Embryonic facial prominence (tissue), 1 donor: Measurements from ENCODE around the gene PARD6G.

Experiments
- DNase-seq: peaks from one replicate; pipeline ENCODE4 v3.0.0-alpha.2; 2016; ENCODE audit errors: extremely low spot score

PARD6G gene

DNA sequence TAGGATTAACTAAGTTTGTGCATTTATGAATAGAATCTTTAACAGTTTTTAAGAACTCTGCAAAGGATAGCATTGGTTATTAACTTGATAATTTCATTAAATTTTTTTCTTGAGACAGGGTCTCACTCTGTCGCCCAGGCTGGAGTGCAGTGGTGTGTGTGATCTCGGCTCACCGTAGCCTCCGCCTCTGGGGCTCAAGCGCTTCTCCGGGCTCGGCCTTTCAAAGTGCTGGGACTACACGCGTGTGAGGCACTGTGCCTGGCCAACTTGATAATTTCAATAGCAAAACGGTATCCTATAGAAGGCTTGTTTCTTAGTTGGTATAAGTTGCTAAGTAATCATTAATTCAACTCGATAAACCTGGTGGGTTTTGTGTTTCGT is 100.3 kb downstream of the PARD6G start:
- no peak for DNase-seq

DNA sequence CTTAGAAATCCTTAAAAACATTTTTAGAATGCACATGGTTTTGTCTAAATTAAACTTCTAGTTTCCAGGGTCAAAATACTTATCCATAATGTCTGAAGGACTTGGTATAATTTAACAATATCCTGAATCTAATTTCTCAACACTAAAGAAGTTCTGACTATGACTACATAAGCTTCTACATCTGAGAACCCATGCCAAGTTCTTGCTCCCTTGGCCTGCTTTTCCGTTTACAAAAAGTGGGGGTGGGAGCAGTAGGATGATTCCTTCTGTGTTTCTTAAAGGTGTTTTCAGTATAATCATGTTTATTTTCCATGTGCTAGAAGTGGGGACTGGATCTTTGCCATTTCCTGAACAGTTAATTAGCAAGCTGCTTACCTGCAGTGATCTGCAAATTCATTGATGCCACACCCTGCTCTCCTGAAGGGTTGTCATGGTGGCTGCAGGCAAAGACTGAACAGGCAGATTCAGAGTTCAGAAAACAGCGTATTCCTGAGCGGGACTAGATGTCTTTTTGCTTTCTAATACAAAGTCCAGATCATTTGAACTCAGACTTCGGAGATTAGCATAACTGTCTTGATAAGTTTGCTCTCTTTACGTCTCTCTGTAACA is 102.0 kb downstream of the PARD6G start:
- no peak for DNase-seq

DNA sequence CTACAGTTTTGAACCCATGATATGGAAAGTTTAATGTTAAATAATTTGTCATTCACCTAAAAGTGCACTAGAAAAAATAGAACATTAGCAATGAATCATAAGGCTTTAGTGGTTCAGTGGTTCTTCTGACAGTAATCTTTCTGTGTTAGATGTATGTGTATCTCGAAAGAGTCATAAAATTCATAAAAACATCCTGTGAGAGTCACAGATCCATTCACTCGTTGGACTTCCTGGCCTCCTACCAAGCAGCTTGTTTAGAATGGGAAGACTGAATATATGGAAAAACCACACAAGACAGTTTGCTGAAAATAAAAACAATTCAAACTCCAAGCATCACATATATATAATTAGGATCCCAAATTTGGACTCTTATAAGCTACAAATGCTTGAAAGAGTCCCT is 103.4 kb downstream of the PARD6G start:
- no peak for DNase-seq

DNA sequence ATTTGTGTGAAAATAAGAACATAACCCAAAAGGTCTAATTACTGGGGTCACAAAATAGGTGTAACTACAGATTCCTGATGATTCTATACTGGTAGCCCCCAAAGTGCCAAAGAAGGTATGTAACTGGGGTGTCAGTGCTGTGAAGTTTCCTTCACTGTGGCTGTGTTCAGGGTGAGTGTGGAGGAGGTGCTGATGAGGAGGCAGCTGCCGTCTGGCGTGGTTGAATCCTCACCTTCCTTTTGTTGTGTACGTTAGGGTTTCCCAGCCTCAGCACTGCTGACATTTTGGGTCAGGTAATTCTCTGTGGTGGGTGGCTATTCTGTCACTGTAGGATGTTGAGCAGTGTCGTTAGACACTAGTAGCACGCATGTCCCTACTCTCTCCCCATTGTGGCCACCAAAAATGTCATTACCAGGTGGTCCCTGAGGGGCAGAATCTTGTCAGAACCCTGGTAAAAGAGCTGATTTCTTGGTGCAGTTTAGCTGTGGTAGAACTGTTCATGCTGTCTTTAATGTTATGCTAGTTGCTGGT is 106.8 kb downstream of the PARD6G start:
- no peak for DNase-seq

DNA sequence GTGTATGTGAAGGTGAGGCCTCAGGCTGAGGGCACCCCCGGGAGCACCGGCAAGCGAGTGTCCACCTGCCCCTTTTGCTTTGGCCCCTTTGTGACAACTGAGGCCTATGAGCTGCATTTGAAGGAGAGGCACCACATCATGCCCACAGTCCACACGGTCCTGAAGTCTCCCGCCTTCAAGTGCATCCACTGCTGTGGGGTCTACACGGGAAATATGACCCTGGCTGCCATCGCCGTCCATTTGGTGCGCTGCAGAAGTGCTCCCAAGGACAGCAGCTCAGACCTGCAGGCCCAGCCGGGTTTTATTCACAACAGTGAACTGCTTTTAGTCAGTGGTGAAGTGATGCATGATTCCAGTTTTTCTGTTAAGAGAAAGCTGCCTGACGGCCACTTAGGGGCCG is 109.3 kb downstream of the PARD6G start:
- no peak for DNase-seq

DNA sequence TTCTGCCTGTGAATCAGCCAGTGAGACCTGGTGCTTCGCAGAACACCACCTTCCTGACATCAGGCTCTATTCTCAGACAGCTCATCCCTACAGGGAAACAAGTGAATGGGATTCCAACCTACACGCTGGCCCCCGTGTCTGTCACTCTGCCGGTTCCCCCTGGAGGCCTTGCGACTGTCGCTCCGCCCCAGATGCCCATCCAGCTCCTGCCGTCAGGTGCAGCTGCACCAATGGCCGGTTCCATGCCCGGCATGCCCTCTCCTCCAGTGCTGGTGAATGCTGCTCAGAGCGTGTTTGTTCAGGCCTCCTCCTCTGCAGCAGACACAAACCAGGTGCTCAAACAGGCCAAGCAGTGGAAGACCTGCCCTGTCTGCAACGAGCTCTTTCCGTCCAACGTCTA is 110.2 kb downstream of the PARD6G start:
- DNase-seq, result no peak

DNA sequence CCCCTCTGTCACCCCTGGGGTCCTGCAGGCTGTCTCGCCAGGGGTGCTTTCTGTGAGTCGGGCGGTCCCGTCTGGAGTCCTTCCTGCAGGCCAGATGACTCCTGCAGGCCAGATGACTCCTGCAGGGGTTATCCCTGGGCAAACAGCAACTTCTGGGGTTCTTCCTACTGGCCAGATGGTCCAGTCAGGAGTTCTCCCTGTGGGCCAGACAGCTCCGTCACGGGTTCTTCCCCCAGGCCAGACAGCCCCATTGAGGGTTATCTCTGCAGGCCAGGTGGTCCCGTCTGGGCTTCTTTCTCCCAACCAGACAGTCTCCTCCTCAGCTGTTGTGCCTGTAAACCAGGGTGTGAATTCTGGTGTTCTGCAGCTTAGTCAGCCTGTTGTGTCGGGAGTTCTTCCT is 110.6 kb downstream of the PARD6G start:
- no peak for DNase-seq

DNA sequence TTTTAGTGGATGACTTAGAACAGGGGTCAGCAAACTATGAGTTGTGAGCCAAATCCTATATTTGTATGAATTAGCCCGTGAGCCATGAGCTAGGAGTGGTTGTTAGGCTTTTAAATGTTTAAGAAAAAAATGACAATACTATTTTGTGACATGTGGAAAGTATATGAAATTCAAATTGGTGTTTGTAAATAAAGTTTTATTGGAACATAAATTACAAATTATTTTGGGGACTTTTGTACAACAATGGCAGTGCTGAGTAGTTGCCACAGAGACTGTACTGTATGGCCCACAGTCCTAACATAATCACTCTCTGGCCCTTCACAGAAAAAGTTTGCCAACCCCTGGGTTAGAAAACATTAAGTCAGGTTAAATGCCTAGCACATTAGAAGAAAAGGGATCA is 112.2 kb downstream of the PARD6G start:
- DNase-seq, result no peak

DNA sequence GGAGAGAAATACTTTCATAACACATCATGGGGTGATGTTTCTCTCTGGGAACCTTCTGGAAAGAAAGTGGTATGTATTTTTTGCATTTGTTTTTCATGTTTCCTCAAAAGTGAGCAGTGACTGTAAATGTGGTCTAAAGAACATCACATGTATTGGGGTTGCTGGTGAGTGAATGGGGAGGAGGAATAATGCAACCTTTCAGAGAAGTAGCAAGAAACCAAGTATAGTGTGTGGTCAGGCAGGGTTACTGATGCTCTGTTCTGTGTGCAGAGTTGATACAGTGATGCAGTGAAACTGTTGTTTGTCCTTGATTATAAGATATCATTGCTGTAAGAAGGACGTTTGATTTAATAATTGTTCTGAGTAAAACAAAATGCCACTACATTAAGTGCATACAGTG is 114.2 kb downstream of the PARD6G start:
- DNase-seq, result no peak

DNA sequence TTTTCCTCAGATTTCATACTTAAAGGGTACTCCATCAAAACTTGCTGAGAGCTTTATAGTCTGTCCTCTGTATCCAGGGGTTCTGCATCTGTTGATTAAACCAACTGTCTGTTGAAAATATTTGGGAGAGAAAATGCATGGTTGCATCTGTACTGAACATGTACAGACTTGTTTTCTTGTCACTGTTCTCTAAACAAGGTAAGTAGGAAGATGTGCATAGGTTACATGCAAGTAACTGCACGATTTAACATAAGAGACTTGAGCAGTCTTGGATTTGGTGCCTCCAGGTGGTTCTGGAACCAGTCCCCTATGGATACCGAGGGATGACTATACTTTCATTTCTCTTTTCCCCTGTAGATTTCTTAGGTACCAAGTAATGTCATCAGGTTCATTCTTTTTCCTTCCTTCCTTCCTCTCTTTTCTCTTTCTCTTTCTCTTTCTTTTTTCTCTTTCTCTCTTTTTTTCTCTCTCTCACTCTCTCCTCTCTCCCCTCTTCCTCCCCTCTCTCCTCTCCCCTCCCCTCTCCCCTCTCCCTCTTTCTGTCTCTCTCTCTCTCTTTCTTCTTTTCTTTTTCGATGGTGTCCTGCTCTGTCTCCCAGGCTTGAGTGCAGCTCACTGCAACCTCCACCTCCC is 115.0 kb downstream of the PARD6G start:
- no peak for DNase-seq

DNA sequence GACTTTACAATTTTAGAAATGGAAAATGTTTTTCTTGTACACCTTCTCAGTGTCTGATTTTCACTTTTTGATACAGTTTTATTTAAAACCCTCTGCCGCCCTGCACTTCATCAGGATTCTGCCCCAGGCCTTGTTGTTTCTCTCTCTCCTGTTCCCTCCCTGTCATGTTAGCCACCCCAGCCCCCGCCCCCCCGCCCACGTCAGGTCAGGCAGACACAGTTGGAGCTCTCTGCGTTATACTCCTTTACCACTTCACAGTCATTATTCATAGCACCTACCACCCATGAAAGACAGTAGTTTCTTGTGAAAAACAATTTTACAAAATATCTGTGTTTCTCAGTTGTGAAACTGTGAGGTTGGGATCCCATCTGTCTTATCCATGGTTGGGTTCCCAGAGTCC is 116.8 kb downstream of the PARD6G start:
- no peak for DNase-seq

DNA sequence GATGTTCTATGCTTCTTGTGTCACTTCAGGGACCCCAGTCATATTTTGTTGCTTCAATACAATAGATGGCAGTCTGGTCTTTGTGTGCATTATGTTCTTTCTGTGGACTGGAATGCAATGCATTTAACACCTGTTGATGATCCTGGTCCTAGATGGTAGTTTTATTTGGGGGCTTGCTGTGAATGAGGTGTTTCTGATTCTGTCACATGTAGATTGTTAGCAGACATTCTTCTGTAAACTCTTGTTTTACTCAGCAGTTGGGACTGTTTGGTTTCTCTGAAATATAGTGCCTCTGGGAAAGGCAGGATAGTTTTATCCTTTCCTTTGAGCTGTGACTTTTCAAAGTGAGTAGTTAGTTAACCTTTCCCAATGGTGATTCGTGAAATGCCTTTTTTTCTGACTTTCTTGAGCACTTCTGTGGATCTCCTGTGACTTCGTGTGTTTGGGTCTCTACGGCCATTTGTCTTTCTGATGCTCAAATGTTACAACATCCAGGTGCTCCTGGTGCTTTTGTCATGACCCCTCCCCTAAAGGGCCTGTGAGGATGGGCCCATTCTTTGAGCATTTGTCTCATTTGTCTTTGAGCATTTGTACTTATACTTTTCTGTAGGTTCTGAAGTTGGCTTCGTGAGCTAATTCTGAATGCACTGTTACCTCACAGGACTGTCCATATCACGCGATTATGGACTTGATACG is 117.5 kb downstream of the PARD6G start:
- no peak for DNase-seq

DNA sequence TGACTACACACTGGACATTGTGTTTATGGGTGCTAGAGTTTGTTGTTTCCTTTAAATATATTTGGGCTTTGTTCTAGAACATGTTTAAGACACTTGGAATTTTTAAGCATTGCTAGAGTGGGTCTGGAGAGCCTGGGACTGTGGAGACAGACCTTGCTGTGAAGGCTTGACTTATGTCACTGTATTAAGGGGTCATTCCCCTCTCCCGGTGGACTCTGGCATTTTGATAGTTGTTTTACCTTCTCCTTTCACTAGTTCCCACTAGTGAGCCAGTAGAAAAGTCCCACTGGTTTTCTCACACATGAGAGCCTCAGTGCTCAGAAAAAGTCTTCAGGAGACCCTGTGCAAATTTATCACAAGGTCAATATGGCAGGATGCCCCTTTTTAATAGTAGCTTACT is 119.7 kb downstream of the PARD6G start:
- no peak for DNase-seq

DNA sequence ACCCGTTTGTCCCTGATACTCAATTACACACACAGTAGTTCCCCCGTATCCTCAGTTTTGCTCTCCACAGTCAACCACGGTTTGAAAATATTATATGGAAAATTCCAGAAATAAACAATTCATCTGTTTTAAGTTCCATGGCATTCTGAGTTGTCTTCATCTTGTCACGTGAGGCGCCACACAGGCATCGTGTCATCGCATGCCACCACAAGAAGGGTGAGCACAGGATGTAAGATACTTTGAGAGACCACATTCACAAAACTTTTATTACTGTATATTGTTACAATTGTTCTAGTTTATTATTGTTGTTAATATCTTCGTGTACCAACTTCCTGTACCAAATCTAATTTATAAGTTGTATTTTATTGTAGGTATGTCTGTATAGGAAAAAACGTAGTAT is 120.5 kb downstream of the PARD6G start:
- DNase-seq, result no peak

DNA sequence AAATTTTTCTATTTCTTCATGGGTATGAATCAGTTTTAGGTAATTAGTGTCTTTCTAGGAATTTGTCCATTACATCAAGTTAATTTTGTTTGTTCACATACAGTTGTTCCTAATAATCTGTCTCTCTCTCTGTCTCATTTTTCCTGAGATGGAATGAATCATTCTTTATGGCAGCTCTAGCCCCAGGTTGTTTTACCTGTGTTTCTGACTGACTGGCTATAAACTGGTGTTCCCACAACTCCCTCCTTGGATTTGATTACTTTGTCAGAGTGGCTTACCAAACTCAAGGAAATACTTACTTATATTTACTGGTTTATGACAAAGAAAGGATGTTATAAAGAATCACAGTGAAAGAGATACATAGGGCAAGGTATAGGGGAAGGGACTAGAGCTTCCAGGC is 123.2 kb downstream of the PARD6G start:
- no peak for DNase-seq

DNA sequence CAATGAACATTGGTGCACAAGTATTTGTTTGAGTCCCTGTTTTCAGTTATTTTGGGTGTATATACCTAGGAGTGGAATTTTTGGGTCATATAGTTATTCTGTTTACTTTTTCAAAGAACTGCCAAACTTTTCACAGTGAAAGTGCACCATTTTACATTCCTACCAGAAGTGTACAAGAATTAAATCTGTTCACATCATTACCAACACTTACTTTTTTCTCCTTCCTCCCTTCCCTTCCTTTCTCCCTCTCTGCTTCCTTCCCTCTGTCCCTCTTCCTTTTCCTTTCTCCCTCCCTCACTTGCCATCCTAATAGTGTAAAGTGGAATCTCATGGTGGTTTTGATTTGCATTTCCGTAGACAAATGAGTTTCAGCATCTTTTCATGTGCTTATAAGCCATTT is 126.4 kb downstream of the PARD6G start:
- no peak for DNase-seq

DNA sequence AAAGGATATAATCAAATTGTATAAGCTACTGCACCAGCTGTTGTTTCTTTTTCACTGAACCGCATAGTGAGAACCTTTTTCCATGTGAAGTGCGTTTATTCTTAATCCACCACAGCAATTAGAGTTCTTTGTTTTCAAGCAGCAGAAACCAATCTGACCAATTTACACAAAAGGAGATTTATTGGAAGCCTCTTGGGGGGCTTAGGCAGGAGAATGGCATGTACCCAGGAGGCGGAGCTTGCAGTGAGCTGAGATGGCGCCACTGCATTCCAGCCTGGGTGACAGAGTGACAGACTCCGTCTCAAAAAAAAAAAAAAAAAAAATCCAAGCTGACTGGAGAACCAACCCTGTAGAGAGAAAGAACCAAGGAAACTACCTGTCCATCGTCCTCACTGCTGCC is 128.2 kb downstream of the PARD6G start:
- DNase-seq, result no peak

DNA sequence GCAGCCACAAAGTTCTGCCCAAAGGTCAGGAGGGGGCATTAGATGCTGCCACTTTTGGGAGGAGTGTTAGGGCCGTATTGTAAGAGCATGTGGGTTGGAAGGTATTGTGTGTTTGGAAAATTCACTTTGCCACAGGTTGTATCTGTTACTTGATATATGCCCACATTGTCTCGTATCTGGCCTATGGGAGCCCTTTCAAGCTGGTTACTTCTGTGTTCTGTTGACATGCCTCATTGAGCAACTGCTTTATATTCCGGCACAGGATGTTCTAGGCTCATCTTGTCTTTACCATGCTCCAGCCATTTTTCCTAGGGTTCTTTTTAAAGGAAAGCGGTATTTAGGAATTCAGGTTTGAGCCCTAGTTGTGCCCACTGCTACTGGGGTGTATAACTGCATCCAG is 132.3 kb downstream of the PARD6G start:
- DNase-seq, result no peak

DNA sequence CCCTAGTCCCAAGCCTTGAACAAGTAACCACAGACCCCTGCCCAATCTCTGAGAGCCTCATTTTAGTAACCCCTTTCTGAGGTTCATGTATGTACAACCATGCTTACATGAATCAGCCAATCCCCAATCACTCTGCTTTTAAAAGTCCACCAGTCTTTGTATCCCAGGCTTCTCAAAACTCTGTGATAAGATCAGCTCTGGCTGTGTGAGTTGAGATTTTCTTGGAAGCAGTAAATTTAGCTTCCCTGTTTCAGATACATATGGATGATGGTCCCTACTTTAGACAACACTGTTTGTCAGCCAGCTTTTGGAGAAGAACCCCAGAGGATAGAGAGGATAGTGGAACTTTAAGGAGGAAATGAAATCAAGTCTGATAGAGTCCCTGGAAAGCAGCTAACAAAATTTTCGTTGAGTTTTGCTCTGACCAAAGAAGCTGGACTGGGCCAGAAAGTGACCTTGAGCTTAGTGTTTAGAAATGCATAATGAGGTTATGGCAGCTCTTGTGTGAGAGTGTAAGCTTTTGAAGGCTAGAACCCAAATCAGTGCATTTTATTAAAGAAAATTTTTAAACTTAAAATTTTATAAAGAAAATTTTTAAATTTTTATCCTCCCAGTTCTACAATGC is 134.6 kb downstream of the PARD6G start:
- no peak for DNase-seq

DNA sequence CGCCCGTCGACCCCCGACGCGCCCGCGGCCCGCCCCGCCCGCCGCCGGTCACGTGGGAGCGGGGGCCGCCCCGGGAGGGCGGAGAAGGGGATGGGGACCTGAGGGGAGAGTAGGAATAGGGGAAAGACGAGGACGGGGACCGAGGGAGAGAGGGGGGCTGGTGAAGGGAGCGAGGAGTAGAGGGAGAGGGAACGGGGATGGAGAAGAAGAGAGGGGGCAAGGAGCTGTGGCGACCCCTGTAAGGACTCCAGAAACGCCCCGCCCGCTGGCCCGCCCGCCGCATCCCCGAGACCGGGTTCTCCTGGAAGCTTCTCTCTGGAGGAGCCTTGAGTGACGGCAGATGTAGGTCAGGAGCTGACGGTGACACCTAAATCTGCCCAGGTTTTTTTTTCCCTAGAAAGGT is 137.6 kb downstream of the PARD6G start:
- no peak for DNase-seq

DNA sequence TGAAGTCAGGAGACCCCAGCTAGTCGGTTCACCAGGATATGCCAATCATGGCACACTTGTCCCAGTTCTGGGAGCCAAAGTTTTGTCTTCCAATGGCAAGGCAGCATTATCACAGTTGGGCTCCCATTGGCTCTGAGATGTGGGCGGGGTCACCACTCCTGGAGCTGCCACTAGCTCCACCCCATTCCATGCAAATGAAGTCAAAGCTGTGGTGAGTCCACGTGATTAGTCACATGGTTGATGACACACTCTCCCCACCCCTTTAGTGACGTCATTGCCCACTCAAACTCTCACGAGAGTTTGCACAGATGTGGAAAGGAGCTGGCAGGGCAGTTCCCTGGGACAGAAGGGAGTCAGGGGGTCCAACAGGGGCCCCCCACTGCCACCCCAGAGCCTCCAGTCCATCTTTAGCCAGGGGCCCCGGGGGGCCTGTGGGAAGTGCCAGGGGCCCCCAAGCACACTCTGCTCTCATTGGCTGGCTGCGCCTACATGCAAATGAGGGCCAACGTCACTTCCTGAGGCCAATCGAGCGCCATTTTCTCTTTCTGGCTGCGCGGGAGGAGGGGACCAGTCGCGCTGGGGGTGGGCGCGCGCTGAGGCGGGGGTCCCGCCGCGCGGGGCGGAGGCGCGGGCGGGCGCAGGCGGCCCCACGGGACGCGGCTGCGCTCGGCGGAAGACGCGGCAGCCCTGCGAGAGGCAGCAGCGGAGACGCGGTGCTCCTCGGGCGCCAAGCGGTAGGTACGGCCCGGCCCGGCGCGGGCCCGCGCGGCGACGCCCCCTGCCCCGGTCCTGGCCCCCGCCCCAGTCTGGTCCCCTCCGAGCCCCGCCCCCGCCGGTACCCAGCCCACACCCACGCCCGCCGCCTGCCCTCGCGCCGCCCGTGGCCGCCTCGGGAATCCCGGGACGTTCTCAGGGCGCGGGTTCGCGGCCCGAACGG is 138.3 kb downstream of the PARD6G start, which contains the start of gene ADNP2:
ADNP2 (plus strand) TSS at position 524 of the 937 bp plus-strand sequence. CDS start 8,281 bp downstream, outside the sequence.
- peak; percentile 76 for DNase-seq
